Measurements from ENCODE around the gene WNT7B.

The WNT7B gene

DNA sequence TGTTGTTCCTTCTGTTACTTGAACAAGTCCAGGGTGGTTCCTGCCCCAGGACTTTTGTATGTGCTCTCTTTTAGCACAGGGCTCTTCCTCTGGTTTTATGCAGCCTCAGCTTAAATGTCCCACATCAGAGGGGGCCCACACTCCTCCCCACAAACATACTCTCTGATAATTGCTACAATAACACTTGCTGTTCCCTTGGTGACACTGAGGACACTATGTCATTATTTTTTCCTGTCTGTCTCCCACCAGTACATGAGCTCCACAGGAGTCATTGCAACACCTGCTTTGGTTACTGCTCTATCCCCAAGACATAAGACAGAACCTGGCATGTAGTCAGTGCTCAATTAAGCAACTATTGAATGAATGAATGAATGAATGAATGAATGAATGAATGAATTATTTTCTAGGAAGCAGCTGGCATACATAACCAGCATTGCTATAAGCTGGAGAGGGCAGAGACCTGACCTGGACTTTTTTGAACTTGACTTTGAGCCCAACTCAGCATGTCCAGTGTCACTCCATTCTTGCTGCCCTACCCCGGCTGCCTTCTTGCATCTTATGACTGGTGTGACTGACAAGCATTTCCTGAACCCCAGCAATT lies 7.5 kb upstream of the WNT7B start:
- TF ChIP-seq CTCF (IDR thresholded peaks at IDR 0.05; ENCODE audit: low read depth, low read length, missing control alignments), result no peak
- no peak overlapping the region for H3K4me3 ChIP-seq (replicated peaks; ENCODE audit: low read depth, low read length)
- no peak for DNase-seq (ENCODE audit: extremely low read depth, low read depth)

DNA sequence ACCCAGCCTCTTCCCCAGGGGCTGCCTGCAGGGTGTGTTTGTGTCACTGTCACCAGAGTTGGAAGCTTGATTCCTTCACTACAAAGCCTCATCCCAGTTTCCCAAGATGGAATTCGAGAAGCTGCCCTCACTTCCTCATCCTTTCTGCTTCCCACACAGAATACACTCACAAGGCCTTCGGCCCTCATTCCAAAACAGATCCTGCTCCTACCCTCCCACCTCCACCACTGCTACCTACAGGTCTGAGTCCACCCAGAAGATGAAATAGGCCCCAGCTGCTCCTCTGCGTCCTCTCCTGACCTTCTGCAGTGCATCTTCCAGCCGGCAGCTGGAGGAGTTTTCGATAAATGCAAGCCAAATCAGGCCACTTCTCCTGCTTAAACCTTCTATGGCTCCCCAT lies 6.8 kb upstream of the WNT7B start:
- H3K4me3 ChIP-seq (replicated peaks; ENCODE audit: low read depth, low read length), result no peak overlapping the region
- no peak for DNase-seq (ENCODE audit: extremely low read depth, low read depth)
- TF ChIP-seq CTCF (IDR thresholded peaks at IDR 0.05; ENCODE audit: low read depth, low read length, missing control alignments), result no peak

- no peak for DNase-seq (ENCODE audit: extremely low read depth, low read depth)
- no peak for TF ChIP-seq CTCF (IDR thresholded peaks at IDR 0.05; ENCODE audit: low read depth, low read length, missing control alignments)
- H3K4me3 ChIP-seq (replicated peaks; ENCODE audit: low read depth, low read length), result no peak overlapping the region
These were observed 3.8 kb upstream of the WNT7B start for GRCh38 chr22:45980761-45981160.

DNA sequence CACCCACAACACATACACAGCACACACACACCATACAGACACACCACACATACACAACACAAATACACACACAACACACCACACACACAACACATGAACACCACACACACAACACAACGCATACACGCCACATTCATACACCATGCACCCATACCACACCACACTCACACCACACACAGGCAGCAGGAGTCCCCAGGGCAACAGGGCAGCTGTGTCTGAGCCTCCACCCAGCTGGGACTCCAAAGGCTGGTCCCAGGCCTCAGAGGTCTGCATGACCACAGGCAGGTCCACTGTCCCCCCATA lies 3.3 kb upstream of the WNT7B start:
- no peak for TF ChIP-seq CTCF (IDR thresholded peaks at IDR 0.05; ENCODE audit: low read depth, low read length, missing control alignments)
- H3K4me3 ChIP-seq (replicated peaks; ENCODE audit: low read depth, low read length), result no peak overlapping the region
- no peak for DNase-seq (ENCODE audit: extremely low read depth, low read depth)

DNA sequence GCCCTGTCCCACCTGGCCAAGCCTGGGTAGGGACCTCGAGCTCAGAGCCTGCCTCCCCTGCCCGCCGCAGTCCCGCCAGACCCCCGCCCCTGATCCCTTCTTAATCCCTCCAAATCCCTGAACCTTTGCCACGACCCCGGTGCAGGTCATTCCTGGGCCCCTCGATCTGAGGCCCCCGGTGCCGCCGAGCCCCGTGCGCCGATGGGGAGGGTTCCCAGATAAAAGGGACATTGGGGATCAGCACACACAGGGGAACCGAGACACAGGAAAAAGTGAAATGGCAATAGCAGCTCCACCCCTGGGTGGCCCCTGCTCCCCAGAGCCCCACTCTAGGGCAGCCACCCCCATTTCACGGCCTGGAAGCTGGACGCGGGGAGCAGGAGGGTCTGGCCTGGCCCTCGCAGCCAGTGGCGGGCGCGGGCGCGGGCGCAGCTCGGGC lies 1.3 kb upstream of the WNT7B start:
- H3K4me3 ChIP-seq (replicated peaks; ENCODE audit: low read depth, low read length), result peak overlapping the region; percentile 53
- no peak for TF ChIP-seq CTCF (IDR thresholded peaks at IDR 0.05; ENCODE audit: low read depth, low read length, missing control alignments)
- no peak for DNase-seq (ENCODE audit: extremely low read depth, low read depth)

GRCh38 chr22:45977551-45978274 lies 751 bp upstream of the WNT7B start:
- no peak for DNase-seq (ENCODE audit: extremely low read depth, low read depth)
- TF ChIP-seq CTCF (IDR thresholded peaks at IDR 0.05; ENCODE audit: low read depth, low read length, missing control alignments), result no peak
- no peak overlapping the region for H3K4me3 ChIP-seq (replicated peaks; ENCODE audit: low read depth, low read length)

Data from HFF-Myc (cell line).